Smooth muscle cell (in vitro differentiated cells): ENCODE measurements around the gene TFB1M. TPM values are rescaled to one million over a fixed set of nuclear protein-coding genes. Genes with fewer than 3 reads are reported as not detected.

Experiments used
- DNase-seq: peaks from one replicate; lab custom pipeline; 2025; ENCODE audit not compliant: unreplicated experiment; lab: John Stamatoyannopoulos, UW
- H2AFZ ChIP-seq: fragments of 200-600 bp; sonication (generic); 2 replicates; pipeline ENCODE4 v1.6.0; 2016; ENCODE audit warnings: antibody characterized with exemption, low read depth, mild to moderate bottlenecking
- H3F3A ChIP-seq: fragments of 200-600 bp; sonication (generic); 2 replicates; pipeline ENCODE4 v1.6.0; 2017; ENCODE audit warnings: antibody characterized with exemption, low read depth
- H3K27ac ChIP-seq: fragments of 200-600 bp; sonication (generic); 2 replicates; pipeline ENCODE4 v1.5.1; 2016; ENCODE audit warnings: low read depth, mild to moderate bottlenecking
- H3K27me3 ChIP-seq: fragments of 200-600 bp; sonication (generic); 2 replicates; pipeline ENCODE4 v1.6.1; 2016; ENCODE audit warnings: low read depth, mild to moderate bottlenecking
- H3K36me3 ChIP-seq: fragments of 200-600 bp; sonication (generic); 2 replicates; pipeline ENCODE4 v1.5.1; 2016; ENCODE audit warnings: low read depth
- H3K4me1 ChIP-seq: fragments of 200-600 bp; sonication (generic); 2 replicates; pipeline ENCODE4 v1.5.1; 2016; ENCODE audit warnings: low read depth
- H3K4me2 ChIP-seq: fragments of 200-600 bp; sonication (generic); 2 replicates; pipeline ENCODE4 v1.6.0; 2016; ENCODE audit warnings: mild to moderate bottlenecking
- H3K4me3 ChIP-seq: fragments of 200-600 bp; sonication (generic); 2 replicates; pipeline ENCODE4 v1.5.1; 2016; ENCODE audit warnings: mild to moderate bottlenecking
- H3K79me2 ChIP-seq: fragments of 200-600 bp; sonication (generic); 2 replicates; pipeline ENCODE4 v1.6.0; 2016; ENCODE audit warnings: low read depth, mild to moderate bottlenecking
- H3K9ac ChIP-seq: fragments of 200-600 bp; sonication (generic); 2 replicates; pipeline ENCODE4 v1.6.0; 2016; ENCODE audit warnings: low read depth
- H3K9me3 ChIP-seq: fragments of 200-600 bp; sonication (generic); replicated peaks from 2 replicates; pipeline ENCODE4 v1.5.1; 2016; ENCODE audit warnings: low read depth
- H4K20me1 ChIP-seq: fragments of 200-600 bp; sonication (generic); 2 replicates; pipeline ENCODE4 v1.6.0; 2016; ENCODE audit warnings: low read depth
- CTCF ChIP-seq: fragments of 200-600 bp; sonication (generic); IDR thresholded peaks from 2 replicates; pipeline ENCODE4 v1.5.1; 2017; ENCODE audit warnings: borderline replicate concordance, mild to moderate bottlenecking, antibody characterized with exemption; ENCODE audit not compliant: insufficient read depth, poor library complexity, severe bottlenecking
- WGBS: methylation state at CpG from one replicate; pipeline ENCODE4 v1.1.7; 2016; ENCODE audit warnings: low lambda C conversion rate; 5-methylcytosine and 5-hydroxymethylcytosine counted together
- polyA plus RNA-seq: library from polyadenylated mRNA; unstranded; fragments of >200 nt; fragmentation: Nextera tagmentation; extraction: Ambion mirVana; gene quantifications from 2 replicates; pipeline ENCODE4 v1.2.1, GENCODE V29; 2016
- total RNA-seq: library from RNA; depleted of rRNA; stranded (reverse); fragments of >200 nt; gene quantifications from 2 replicates; pipeline ENCODE4 v1.2.3, GENCODE V29; 2014

The TFB1M gene
- total and polyA plus RNA-seq, 2 experiments from 2014 or later: 12.1 to 16.9 TPM

- no peaks in the 10 kb centered on the region for H4K20me1 ChIP-seq
- no peaks in the 10 kb centered on the region for H3K36me3 ChIP-seq
- H3K27me3 ChIP-seq: no peaks in the 10 kb centered on the region
- H3K27ac ChIP-seq: no peak overlapping the region
- 97% methylated on average over 6 of the region's 6 CpGs for WGBS
- no peaks in the 10 kb centered on the region for H3F3A ChIP-seq
- H3K4me3 ChIP-seq: no peak overlapping the region
- H3K79me2 ChIP-seq: no peaks in the 10 kb centered on the region
- H2AFZ ChIP-seq: no peak overlapping the region
- no peak for DNase-seq
- no peak overlapping the region for H3K9ac ChIP-seq
- H3K9me3 ChIP-seq: no peaks in the 10 kb centered on the region
- no peak overlapping the region for H3K4me2 ChIP-seq
- no peak for TF ChIP-seq CTCF
- H3K4me1 ChIP-seq: peaks cover 4% of the 10 kb centered on the region
These were observed 15.9 kb upstream of the TFB1M start for GRCh38 chr6:155330133-155330734.

GRCh38 chr6:155329460-155330132 is 15.3 kb upstream of the TFB1M start:
- Histone ChIP-seq H3K9ac (no peak overlapping the region), H3K27me3 (no peaks in the 10 kb centered on the region), H3K79me2 (no peaks in the 10 kb centered on the region), H3F3A (no peaks in the 10 kb centered on the region), H3K36me3 (no peaks in the 10 kb centered on the region), H2AFZ (peak overlapping the region; percentile 56), H4K20me1 (no peaks in the 10 kb centered on the region), H3K4me3 (no peak overlapping the region), H3K9me3 (no peaks in the 10 kb centered on the region), H3K4me1 (peaks cover 4% of the 10 kb centered on the region), H3K27ac (no peak overlapping the region), H3K4me2 (no peak overlapping the region)
- 95% methylated on average over 8 of the region's 8 CpGs for WGBS
- no peak for DNase-seq
- TF ChIP-seq CTCF: no peak

- no peak for TF ChIP-seq CTCF
- Histone ChIP-seq H3K9ac (no peak overlapping the region), H3K36me3 (no peaks in the 10 kb centered on the region), H2AFZ (peak overlapping the region; percentile 56), H3K4me1 (peaks cover 4% of the 10 kb centered on the region), H3K4me2 (no peak overlapping the region), H3F3A (no peaks in the 10 kb centered on the region), H4K20me1 (no peaks in the 10 kb centered on the region), H3K9me3 (no peaks in the 10 kb centered on the region), H3K27me3 (no peaks in the 10 kb centered on the region), H3K79me2 (no peaks in the 10 kb centered on the region), H3K27ac (no peak overlapping the region), H3K4me3 (no peak overlapping the region)
- WGBS: 88% methylated on average over 6 of the region's 6 CpGs
- no peak for DNase-seq
These were observed 14.5 kb upstream of the TFB1M start for GRCh38 chr6:155328539-155329459.
